HepG2 (cell line): Measurements from ENCODE around the gene TCEANC2. TPM values are rescaled to one million over a fixed set of nuclear protein-coding genes. Genes with fewer than 3 reads are reported as not detected.
A peak's percentile ranks its signal among the peaks of the same experiment; 100 is the strongest.

Experiments used
- ARHGAP35 ChIP-seq: sonication (generic); formaldehyde crosslinking; IDR thresholded peaks from 2 replicates; pipeline ENCODE4 v1.9.0; 2022; ENCODE audit warnings: mild to moderate bottlenecking, inconsistent platforms, moderate library complexity, missing genetic modification reagents, borderline replicate concordance
- DNMT1 ChIP-seq: sonication (generic); formaldehyde crosslinking; IDR thresholded peaks from 2 replicates; pipeline ENCODE4 v1.5.1; 2020; ENCODE audit warnings: mild to moderate bottlenecking, missing genetic modification reagents
- EED ChIP-seq: sonication (generic); formaldehyde crosslinking; IDR thresholded peaks from 2 replicates; pipeline ENCODE4 v1.5.0; 2020; ENCODE audit warnings: mild to moderate bottlenecking, missing genetic modification reagents
- ELF4 ChIP-seq: sonication (generic); formaldehyde crosslinking; IDR thresholded peaks from 2 replicates; pipeline ENCODE4 v1.5.0; 2020; ENCODE audit warnings: missing genetic modification reagents, mild to moderate bottlenecking, moderate library complexity, borderline replicate concordance
- HES4 ChIP-seq: sonication (generic); formaldehyde crosslinking; IDR thresholded peaks from 2 replicates; pipeline ENCODE4 v1.9.0; 2021; ENCODE audit warnings: mild to moderate bottlenecking, missing genetic modification reagents, borderline replicate concordance
- MED8 ChIP-seq: sonication (generic); formaldehyde crosslinking; IDR thresholded peaks from 2 replicates; pipeline ENCODE4 v1.8.1; 2023; ENCODE audit warnings: mild to moderate bottlenecking, missing genetic modification reagents; ENCODE audit not compliant: insufficient replicate concordance
- MIER2 ChIP-seq: IDR thresholded peaks from 2 replicates; pipeline ENCODE4 v1.6.1; 2016; ENCODE audit warnings: missing biosample characterization, missing genetic modification reagents
- NFKBIZ ChIP-seq: IDR thresholded peaks from 2 replicates; pipeline ENCODE4 v1.6.1; 2018; ENCODE audit warnings: missing genetic modification reagents, missing compliant biosample characterization
- RNF2 ChIP-seq: fragments of 450-650 bp; conservative IDR thresholded peaks from 2 replicates; pipeline ENCODE4 v1.6.1; 2016; ENCODE audit warnings: low read depth
- SMARCE1 ChIP-seq: fragments of 450-650 bp; IDR thresholded peaks from 2 replicates; pipeline ENCODE4 v1.6.1; 2017; ENCODE audit warnings: borderline replicate concordance
- ZNF12 ChIP-seq: sonication (generic); formaldehyde crosslinking; IDR thresholded peaks from 2 replicates; pipeline ENCODE4 v1.5.0; 2020; ENCODE audit warnings: missing genetic modification reagents
- polyA plus RNA-seq, 8 experiments: library from polyadenylated mRNA; depleted of rRNA in 3 of 8; stranded (reverse) in 7 of 8; unstranded in 1 of 8; fragments of >200 nt; fragmentation: Illumina TruSeq in 4 of 8; extraction: Trizol in 4 of 8; gene quantifications; 2 replicates each; pipeline versions ENCODE4 v1.2.1 to v1.2.3, GENCODE V29; 2011 to 2016; ENCODE audit warnings: low read depth in 4 of 8, missing spikeins in 1 of 8, mixed read lengths in 1 of 8; ENCODE audit not compliant: insufficient read depth in 1 of 8
- total RNA-seq, 5 experiments: library from RNA; depleted of rRNA; stranded (reverse); fragments of >200 nt; fragmentation: Illumina TruSeq; extraction: Trizol; gene quantifications; 2 replicates each; pipeline ENCODE4 v1.2.3, GENCODE V29; 2016; ENCODE audit warnings: low read depth in 1 of 5
- TF ChIP-seq, protein P1 (sequence below): sonication (generic); formaldehyde crosslinking; IDR thresholded peaks from 2 replicates; pipeline ENCODE4 v1.5.0; 2020; ENCODE audit warnings: mild to moderate bottlenecking, missing genetic modification reagents, borderline replicate concordance
- TF ChIP-seq, protein P2 (sequence below): IDR thresholded peaks from 2 replicates; pipeline ENCODE4 v1.6.1; 2016; ENCODE audit warnings: low read depth
- TF ChIP-seq, protein P3 (sequence below), 2 experiments: fragments of 450-650 bp in 1 of 2; sonication (generic) in 1 of 2; formaldehyde crosslinking; IDR thresholded peaks; 2 replicates each; pipeline versions ENCODE4 v1.5.0 to v1.8.0; 2020 to 2022; ENCODE audit warnings: mild to moderate bottlenecking in 1 of 2, missing genetic modification reagents in 1 of 2
- TF ChIP-seq, protein P4 (sequence below): IDR thresholded peaks from 2 replicates; pipeline ENCODE4 v1.6.1; 2016; ENCODE audit warnings: mild to moderate bottlenecking

TCEANC2 gene
- total and polyA plus RNA-seq, 2 of the 13 experiments (the other 11 are each of a cell fraction or from before 2014, with no cell fraction given): 3.8 to 5.0 TPM

GRCh38 chr1:54016343-54017282 is 36.8 kb upstream of the TCEANC2 start (continued):
- TF ChIP-seq, protein P1, sequence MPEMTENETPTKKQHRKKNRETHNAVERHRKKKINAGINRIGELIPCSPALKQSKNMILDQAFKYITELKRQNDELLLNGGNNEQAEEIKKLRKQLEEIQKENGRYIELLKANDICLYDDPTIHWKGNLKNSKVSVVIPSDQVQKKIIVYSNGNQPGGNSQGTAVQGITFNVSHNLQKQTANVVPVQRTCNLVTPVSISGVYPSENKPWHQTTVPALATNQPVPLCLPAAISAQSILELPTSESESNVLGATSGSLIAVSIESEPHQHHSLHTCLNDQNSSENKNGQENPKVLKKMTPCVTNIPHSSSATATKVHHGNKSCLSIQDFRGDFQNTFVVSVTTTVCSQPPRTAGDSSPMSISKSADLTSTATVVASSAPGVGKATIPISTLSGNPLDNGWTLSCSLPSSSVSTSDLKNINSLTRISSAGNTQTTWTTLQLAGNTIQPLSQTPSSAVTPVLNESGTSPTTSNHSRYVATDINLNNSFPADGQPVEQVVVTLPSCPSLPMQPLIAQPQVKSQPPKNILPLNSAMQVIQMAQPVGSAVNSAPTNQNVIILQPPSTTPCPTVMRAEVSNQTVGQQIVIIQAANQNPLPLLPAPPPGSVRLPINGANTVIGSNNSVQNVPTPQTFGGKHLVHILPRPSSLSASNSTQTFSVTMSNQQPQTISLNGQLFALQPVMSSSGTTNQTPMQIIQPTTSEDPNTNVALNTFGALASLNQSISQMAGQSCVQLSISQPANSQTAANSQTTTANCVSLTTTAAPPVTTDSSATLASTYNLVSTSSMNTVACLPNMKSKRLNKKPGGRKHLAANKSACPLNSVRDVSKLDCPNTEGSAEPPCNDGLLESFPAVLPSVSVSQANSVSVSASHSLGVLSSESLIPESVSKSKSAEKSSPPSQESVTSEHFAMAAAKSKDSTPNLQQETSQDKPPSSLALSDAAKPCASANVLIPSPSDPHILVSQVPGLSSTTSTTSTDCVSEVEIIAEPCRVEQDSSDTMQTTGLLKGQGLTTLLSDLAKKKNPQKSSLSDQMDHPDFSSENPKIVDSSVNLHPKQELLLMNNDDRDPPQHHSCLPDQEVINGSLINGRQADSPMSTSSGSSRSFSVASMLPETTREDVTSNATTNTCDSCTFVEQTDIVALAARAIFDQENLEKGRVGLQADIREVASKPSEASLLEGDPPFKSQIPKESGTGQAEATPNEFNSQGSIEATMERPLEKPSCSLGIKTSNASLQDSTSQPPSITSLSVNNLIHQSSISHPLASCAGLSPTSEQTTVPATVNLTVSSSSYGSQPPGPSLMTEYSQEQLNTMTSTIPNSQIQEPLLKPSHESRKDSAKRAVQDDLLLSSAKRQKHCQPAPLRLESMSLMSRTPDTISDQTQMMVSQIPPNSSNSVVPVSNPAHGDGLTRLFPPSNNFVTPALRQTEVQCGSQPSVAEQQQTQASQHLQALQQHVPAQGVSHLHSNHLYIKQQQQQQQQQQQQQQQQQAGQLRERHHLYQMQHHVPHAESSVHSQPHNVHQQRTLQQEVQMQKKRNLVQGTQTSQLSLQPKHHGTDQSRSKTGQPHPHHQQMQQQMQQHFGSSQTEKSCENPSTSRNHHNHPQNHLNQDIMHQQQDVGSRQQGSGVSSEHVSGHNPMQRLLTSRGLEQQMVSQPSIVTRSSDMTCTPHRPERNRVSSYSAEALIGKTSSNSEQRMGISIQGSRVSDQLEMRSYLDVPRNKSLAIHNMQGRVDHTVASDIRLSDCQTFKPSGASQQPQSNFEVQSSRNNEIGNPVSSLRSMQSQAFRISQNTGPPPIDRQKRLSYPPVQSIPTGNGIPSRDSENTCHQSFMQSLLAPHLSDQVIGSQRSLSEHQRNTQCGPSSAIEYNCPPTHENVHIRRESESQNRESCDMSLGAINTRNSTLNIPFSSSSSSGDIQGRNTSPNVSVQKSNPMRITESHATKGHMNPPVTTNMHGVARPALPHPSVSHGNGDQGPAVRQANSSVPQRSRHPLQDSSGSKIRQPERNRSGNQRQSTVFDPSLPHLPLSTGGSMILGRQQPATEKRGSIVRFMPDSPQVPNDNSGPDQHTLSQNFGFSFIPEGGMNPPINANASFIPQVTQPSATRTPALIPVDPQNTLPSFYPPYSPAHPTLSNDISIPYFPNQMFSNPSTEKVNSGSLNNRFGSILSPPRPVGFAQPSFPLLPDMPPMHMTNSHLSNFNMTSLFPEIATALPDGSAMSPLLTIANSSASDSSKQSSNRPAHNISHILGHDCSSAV (CRISPR knock-in tag): no peak
- TF ChIP-seq, protein P2, sequence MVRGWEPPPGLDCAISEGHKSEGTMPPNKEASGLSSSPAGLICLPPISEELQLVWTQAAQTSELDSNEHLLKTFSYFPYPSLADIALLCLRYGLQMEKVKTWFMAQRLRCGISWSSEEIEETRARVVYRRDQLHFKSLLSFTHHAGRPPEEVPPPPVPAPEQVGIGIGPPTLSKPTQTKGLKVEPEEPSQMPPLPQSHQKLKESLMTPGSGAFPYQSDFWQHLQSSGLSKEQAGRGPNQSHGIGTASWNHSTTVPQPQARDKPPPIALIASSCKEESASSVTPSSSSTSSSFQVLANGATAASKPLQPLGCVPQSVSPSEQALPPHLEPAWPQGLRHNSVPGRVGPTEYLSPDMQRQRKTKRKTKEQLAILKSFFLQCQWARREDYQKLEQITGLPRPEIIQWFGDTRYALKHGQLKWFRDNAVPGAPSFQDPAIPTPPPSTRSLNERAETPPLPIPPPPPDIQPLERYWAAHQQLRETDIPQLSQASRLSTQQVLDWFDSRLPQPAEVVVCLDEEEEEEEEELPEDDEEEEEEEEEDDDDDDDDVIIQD: peak; percentile 68; the same call in 1 of the 2 replicates
- no peak for TF ChIP-seq HES4 (CRISPR knock-in tag)
- TF ChIP-seq, protein P3, sequence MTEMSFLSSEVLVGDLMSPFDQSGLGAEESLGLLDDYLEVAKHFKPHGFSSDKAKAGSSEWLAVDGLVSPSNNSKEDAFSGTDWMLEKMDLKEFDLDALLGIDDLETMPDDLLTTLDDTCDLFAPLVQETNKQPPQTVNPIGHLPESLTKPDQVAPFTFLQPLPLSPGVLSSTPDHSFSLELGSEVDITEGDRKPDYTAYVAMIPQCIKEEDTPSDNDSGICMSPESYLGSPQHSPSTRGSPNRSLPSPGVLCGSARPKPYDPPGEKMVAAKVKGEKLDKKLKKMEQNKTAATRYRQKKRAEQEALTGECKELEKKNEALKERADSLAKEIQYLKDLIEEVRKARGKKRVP (CRISPR knock-in tag; IDR thresholded peaks at IDR 0.05): 0 out of 4 replicates have a peak, but pooled peaks of 1 of the 2 experiments have one; percentile 33
- no peak for TF ChIP-seq ARHGAP35 (CRISPR knock-in tag)
- 0 out of 2 replicates have a peak, but pooled peaks have one; percentile 55 for TF ChIP-seq MIER2 (CRISPR knock-in tag)
- peak; percentile 73; the same call in 1 of the 2 replicates for TF ChIP-seq NFKBIZ (CRISPR knock-in tag)
- TF ChIP-seq, protein P4, sequence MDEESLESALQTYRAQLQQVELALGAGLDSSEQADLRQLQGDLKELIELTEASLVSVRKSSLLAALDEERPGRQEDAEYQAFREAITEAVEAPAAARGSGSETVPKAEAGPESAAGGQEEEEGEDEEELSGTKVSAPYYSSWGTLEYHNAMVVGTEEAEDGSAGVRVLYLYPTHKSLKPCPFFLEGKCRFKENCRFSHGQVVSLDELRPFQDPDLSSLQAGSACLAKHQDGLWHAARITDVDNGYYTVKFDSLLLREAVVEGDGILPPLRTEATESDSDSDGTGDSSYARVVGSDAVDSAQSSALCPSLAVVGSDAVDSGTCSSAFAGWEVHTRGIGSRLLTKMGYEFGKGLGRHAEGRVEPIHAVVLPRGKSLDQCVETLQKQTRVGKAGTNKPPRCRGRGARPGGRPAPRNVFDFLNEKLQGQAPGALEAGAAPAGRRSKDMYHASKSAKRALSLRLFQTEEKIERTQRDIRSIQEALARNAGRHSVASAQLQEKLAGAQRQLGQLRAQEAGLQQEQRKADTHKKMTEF (CRISPR knock-in tag): peak; percentile 84; the same call in 1 of the 2 replicates
- TF ChIP-seq RNF2: no peak
- peak; percentile 71; the same call in 1 of the 2 replicates for TF ChIP-seq ZNF12 (CRISPR knock-in tag)
- no peak for TF ChIP-seq SMARCE1
- no peak for TF ChIP-seq EED (CRISPR knock-in tag)
- TF ChIP-seq ELF4 (CRISPR knock-in tag): no peak
- no peak for TF ChIP-seq DNMT1 (CRISPR knock-in tag)
- TF ChIP-seq MED8: no peak
